Endothelial cell (in vitro differentiated cells): ENCODE results near the gene SMARCA5. TPM values are rescaled to one million over a fixed set of nuclear protein-coding genes. Genes with fewer than 3 reads are reported as not detected.
A peak's percentile ranks its signal among the peaks of the same experiment; 100 is the strongest.
"Not testable (repeated sequence)": the region's sequence is repeated elsewhere in the genome, so short reads cannot be mapped to it uniquely, and the experiment has no call there.

Experiments
- DNase-seq: peaks from one replicate; pipeline ENCODE4 v3.0.0; 2021; ENCODE audit warnings: low spot score
- H3K27ac Mint-ChIP-seq: one replicate; pipeline ENCODE4 v1.8.0; 2021; ENCODE audit warnings: mixed read lengths, inconsistent platforms; ENCODE audit not compliant: unreplicated experiment
- H3K27me3 Mint-ChIP-seq: one replicate; pipeline ENCODE4 v1.8.0; 2021; ENCODE audit warnings: mild to moderate bottlenecking, moderate library complexity, mixed read lengths, inconsistent platforms; ENCODE audit not compliant: unreplicated experiment
- H3K36me3 Mint-ChIP-seq: one replicate; pipeline ENCODE4 v1.8.0; 2021; ENCODE audit warnings: mild to moderate bottlenecking, low read depth, mixed read lengths, inconsistent platforms; ENCODE audit not compliant: unreplicated experiment
- H3K4me1 Mint-ChIP-seq: one replicate; pipeline ENCODE4 v1.8.0; 2021; ENCODE audit warnings: mild to moderate bottlenecking, mixed read lengths, inconsistent platforms; ENCODE audit not compliant: unreplicated experiment
- H3K4me3 Mint-ChIP-seq: one replicate; pipeline ENCODE4 v1.8.0; 2021; ENCODE audit warnings: mild to moderate bottlenecking, mixed read lengths, inconsistent platforms; ENCODE audit not compliant: unreplicated experiment
- H3K9me3 Mint-ChIP-seq: one replicate; pipeline ENCODE4 v1.8.0; 2021; ENCODE audit warnings: mixed read lengths, inconsistent platforms; ENCODE audit not compliant: unreplicated experiment
- total RNA-seq: library from RNA; stranded (reverse); fragmentation: NEBNext Ultra II Directional; extraction: Animal tissue kit (Norgen Biotek cat#: 25700); gene quantifications from one replicate; pipeline ENCODE4 v1.2.1, GENCODE V29; 2021; ENCODE audit not compliant: unreplicated experiment
- TF ChIP-seq, protein P1 (sequence below): fragments of 200-600 bp; sonication (generic); IDR thresholded peaks from one replicate; pipeline ENCODE4 v1.5.0; 2021; ENCODE audit warnings: antibody characterized with exemption; ENCODE audit not compliant: unreplicated experiment

SMARCA5 gene
- total RNA-seq, 1 donor from 2014 or later: 69.8 TPM

DNA sequence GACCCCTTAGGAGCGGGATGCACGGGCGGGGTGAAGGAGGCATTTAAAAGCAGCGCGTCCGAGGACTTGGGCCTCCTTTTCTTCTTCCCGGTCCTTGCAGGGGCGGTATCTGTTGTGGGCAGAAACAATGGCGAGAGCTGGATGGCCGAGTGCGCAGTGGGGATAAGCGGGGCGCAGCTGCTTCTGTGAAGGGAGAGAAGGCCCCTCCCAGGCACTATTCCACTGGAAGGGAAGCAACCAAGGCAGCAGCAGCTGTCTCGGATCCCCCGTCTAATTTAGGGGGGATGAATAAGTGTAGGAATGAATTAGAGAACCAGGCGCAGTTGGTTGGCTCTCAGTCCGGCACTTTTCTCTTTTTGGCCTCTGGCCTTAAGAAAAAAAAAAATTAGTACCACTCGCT, 995 bp downstream of the SMARCA5 start:
- TF ChIP-seq, protein P1, sequence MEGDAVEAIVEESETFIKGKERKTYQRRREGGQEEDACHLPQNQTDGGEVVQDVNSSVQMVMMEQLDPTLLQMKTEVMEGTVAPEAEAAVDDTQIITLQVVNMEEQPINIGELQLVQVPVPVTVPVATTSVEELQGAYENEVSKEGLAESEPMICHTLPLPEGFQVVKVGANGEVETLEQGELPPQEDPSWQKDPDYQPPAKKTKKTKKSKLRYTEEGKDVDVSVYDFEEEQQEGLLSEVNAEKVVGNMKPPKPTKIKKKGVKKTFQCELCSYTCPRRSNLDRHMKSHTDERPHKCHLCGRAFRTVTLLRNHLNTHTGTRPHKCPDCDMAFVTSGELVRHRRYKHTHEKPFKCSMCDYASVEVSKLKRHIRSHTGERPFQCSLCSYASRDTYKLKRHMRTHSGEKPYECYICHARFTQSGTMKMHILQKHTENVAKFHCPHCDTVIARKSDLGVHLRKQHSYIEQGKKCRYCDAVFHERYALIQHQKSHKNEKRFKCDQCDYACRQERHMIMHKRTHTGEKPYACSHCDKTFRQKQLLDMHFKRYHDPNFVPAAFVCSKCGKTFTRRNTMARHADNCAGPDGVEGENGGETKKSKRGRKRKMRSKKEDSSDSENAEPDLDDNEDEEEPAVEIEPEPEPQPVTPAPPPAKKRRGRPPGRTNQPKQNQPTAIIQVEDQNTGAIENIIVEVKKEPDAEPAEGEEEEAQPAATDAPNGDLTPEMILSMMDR: no peak
- Mint-ChIP-seq H3K27ac (peak overlapping the region; percentile 94), H3K36me3 (peaks cover 15% of the 10 kb centered on the region), H3K4me1 (peaks cover 15% of the 10 kb centered on the region), H3K27me3 (peaks cover 3% of the 10 kb centered on the region), H3K9me3 (no peaks in the 10 kb centered on the region), H3K4me3 (peak overlapping the region; percentile 97)
- DNase-seq: peak; percentile 51

GRCh38 chr4:143514901-143515300, 1.4 kb downstream of the SMARCA5 start:
- Mint-ChIP-seq H3K4me3 (peak overlapping the region; percentile 97), H3K27me3 (peaks cover 3% of the 10 kb centered on the region), H3K9me3 (no peaks in the 10 kb centered on the region), H3K4me1 (peaks cover 18% of the 10 kb centered on the region), H3K36me3 (peaks cover 19% of the 10 kb centered on the region), H3K27ac (peak overlapping the region; percentile 94)
- TF ChIP-seq, protein P1: no peak
- DNase-seq: no peak

GRCh38 chr4:143515905-143516304, 2.4 kb downstream of the SMARCA5 start:
- Mint-ChIP-seq H3K36me3 (peaks cover 19% of the 10 kb centered on the region), H3K4me1 (peaks cover 18% of the 10 kb centered on the region), H3K27me3 (peaks cover 3% of the 10 kb centered on the region), H3K4me3 (peak overlapping the region; percentile 58), H3K9me3 (no peaks in the 10 kb centered on the region), H3K27ac (no peak overlapping the region)
- TF ChIP-seq, protein P1: no peak
- DNase-seq: no peak

- TF ChIP-seq, protein P1: no peak
- Mint-ChIP-seq H3K4me3 (no peak overlapping the region), H3K27me3 (peaks cover 3% of the 10 kb centered on the region), H3K27ac (no peak overlapping the region), H3K4me1 (peaks cover 18% of the 10 kb centered on the region), H3K9me3 (no peaks in the 10 kb centered on the region), H3K36me3 (peaks cover 19% of the 10 kb centered on the region)
- DNase-seq: no peak
These were observed 4.3 kb downstream of the SMARCA5 start for GRCh38 chr4:143517764-143518163.

DNA sequence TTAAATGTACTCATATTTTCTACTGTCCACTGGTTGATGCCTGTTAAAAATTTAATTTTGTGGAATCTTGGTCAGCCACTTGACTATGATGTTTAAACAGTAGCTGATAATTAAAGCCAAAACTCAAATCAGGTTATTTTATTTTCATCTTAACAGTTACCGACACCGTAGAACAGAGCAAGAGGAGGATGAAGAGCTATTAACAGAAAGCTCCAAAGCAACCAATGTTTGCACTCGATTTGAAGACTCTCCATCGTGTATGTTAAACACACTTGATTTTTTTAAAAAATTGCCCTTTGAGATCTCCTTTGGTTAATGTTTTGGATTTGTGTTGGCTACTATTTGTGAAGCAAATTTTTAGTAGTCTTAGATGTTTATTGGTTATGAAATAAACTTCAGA, 10.7 kb downstream of the SMARCA5 start:
- no peaks in the 10 kb centered on the region for H3K27me3 Mint-ChIP-seq
- H3K4me1 Mint-ChIP-seq: peaks cover 3% of the 10 kb centered on the region
- no peak overlapping the region for H3K4me3 Mint-ChIP-seq
- H3K27ac Mint-ChIP-seq: no peak overlapping the region
- TF ChIP-seq, protein P1: no peak
- H3K36me3 Mint-ChIP-seq: peaks cover 18% of the 10 kb centered on the region
- no peak for DNase-seq
- H3K9me3 Mint-ChIP-seq: no peaks in the 10 kb centered on the region

DNA sequence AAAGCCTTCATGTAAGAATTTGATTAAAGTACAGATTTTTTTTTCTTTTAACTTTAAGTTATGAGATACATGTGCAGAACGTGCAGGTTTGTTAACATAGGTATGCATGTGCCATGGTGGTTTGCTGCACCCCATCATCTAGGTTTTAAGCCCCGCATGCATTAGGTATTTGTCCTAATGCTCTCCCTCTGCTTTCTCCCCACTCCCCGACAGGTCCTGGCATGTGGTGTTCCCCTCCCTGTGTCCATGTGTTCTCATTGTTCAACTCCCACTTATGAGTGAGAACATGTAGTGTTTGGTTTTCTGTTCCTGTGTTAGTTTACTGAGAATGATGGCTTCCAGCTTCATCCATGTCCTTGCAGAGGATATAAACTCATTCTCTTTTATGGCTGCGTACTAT, 14.5 kb downstream of the SMARCA5 start:
- not testable (repeated sequence) for H3K27me3 Mint-ChIP-seq, H3K4me1 Mint-ChIP-seq, H3K9me3 Mint-ChIP-seq, DNase-seq
- Mint-ChIP-seq H3K4me3 (peak overlapping the region; percentile 47), H3K36me3 (peaks cover 22% of the 10 kb centered on the region), H3K27ac (peak overlapping the region; percentile 68)
